ENCODE measurements around the gene CCDC86.
"Not testable (repeated sequence)": the region's sequence is repeated elsewhere in the genome, so short reads cannot be mapped to it uniquely, and the experiment has no call there.

Gene CCDC86, protein sequence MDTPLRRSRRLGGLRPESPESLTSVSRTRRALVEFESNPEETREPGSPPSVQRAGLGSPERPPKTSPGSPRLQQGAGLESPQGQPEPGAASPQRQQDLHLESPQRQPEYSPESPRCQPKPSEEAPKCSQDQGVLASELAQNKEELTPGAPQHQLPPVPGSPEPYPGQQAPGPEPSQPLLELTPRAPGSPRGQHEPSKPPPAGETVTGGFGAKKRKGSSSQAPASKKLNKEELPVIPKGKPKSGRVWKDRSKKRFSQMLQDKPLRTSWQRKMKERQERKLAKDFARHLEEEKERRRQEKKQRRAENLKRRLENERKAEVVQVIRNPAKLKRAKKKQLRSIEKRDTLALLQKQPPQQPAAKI

DNA sequence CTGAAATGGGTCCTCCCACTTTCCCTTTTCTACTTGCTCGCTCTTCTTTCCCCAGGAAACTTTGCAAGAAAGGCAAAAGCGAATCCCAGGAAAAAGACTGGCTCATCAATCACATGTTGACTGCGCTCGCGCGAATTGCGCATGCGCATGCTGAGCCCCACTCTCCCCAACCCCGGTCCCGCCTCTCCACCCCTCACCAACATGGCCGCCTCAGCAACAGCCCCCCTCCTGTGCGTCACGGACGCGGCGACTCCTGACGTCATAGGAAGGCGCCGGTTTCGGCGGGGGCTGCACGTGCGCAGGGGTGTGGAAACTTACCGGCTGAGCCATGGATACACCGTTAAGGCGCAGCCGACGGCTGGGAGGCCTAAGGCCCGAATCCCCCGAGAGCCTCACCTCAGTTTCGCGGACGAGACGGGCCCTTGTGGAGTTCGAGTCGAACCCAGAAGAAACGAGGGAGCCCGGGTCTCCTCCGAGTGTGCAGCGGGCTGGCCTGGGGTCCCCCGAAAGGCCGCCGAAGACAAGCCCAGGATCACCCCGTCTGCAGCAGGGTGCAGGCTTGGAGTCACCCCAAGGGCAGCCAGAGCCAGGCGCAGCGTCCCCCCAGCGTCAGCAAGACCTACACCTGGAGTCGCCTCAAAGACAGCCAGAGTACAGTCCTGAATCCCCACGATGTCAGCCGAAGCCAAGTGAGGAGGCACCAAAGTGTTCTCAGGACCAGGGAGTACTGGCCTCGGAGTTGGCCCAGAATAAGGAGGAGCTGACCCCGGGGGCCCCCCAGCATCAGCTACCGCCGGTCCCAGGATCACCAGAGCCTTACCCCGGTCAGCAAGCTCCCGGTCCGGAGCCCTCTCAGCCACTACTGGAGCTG is at the start of gene CCDC86:
Gene CCDC86 (plus strand): TSS at position 317 of the 871 bp plus-strand sequence. CDS start 12 bp downstream, at position 329.
- peak; percentile 96 to 99 for DNase-seq (ENCODE audit: low read depth in 2 of 2)

DNA sequence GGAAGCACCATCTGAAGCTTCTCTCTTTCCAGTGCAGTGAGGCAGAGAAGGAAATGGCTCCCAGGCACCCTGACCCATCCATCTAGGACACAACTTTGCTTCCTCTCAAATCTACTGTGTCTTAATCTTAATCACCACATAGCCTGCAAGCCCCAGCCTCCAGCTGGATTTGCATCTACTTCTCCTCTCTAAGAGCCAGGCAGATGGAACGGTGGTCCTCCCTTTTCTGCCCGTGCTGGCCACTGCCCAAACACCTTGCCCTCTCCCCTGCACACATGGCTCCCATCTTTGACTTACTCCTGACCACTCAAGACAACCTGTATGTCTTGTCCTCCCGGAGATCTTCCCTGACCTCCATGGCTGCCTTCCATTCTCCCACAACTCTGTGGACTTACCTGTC is 49.4 kb upstream of the CCDC86 start:
- DNase-seq (ENCODE audit: low read depth in 2 of 2): no peak

DNA sequence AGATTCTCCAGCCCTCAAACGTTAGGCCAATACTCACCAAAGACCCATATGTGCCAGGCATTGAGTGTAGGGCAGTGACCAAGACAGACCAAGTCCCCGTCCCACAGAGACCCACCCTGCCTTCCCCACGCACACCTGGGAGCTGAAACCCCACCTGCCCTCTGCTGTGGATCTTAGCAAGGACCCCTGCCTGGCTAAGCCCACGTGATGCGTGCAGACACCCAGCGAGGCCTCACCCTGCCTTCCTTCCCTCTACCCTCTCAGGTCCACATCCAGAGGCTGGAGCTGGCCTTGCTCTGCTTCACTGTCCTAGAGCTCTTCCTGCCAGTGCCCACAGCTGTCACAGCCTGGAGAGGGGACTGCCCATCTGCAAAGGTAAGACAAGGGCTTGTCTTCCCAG is 46.6 kb upstream of the CCDC86 start:
- DNase-seq (ENCODE audit: low read depth in 2 of 2): no peak

DNA sequence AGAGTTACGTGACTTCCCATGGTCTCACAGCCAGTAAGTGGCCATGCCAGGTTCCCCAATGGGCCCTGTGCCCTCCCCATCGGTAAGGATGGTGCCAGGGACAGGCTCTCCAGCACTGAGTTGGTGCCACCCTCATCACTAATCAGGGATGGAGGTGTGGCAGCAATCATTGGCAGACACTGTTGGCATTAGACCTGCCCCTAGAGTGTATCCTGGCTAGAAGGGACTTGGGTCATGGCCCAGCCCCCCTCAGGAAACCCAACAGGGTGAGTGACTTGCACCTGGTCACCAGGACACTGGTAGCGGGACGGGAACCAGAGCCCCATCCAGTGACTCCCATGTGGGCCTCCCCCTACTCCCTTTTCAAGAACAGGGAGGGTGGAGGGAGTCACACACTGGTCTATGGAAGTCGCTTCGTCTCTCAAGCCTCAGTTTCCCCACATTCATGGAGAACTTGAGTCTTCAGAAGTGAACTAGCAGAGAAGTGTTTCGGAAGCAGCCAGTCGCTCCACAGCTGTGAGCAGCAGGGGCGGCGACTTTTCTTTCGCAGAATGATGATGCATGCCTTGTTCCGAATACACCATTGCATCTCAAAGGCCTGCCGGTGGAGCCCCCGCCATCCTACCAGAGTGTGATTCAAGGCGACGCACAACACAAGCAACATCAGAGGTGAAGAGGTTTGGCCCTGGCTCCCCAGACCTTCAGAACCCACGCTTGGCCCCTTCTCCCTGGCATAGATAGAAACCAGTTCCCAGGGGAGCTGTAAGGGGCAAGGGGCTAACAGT is 43.9 kb upstream of the CCDC86 start:
- DNase-seq (ENCODE audit: low read depth in 2 of 2): no peak

DNA sequence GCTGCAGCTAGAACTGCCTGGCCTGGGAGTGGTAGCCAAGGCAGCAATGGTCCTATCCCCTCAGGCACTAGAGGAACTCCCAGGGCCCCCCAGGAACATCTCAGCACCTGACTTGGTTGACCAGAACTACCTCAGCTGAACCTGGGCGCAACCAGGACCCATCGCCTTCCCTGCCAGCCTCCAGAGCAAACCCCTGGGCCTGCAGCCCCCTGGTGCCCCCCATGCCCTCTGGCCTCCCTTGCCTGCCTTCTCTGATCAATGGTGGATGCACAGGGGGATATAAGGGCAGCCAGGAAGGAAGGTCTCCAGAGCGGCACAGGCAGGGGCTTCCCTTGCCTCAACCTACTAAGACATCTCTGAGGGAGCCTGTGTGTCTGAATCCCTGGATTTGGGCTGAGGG is 43.3 kb upstream of the CCDC86 start:
- DNase-seq (ENCODE audit: low read depth in 2 of 2): no peak

DNA sequence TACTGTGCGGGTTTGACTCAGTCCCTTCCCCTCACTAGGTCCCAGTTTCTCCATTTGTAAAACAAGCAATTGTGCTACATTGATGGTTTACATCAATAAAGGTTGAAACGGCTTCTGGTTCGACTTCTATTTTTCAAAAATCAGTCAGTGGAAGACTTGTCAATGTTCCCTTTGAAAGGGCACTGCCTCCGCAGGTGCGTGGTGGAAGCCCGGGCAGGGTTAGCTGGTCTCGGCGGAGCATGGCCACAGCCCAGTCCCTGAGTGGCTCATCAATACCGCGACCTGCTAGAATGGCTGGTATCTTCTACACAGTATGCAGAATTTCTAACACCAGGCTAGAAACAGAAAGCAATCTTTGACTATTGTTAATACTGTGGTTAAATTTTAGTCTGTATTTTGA is 40.7 kb upstream of the CCDC86 start:
- DNase-seq (ENCODE audit: low read depth in 2 of 2): no peak

DNA sequence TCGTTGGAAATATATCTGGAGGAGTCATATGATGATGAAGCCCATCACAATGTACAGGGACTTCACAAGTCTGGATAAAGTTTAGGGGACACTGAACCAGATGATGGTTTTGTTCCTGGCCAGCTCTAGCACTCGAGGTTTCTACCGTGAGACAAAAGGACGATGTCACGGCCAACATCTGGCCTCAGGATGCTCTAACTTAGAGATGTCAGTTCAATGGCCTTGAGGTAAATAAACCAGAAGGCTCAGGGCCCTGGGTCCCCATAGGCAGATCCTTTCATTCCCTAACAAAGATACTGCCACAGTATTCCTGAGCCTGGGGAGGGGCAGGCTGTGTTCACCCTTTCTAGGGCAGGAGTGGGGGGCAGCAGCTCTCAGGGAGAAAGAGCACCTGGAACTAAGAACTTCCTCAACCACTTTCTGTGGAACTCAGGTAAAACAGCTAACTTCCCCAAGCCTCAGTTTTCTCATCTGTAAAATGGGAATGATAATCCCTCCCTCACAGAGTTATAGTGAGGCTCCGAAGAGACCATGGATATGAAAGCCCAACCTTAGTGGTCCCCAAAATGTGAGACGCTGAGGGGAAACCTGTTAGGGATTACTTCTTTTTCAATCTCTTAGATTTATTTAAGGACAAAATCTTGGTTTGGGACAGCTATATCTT is 38.5 kb upstream of the CCDC86 start:
- DNase-seq (ENCODE audit: low read depth in 2 of 2): no peak

DNA sequence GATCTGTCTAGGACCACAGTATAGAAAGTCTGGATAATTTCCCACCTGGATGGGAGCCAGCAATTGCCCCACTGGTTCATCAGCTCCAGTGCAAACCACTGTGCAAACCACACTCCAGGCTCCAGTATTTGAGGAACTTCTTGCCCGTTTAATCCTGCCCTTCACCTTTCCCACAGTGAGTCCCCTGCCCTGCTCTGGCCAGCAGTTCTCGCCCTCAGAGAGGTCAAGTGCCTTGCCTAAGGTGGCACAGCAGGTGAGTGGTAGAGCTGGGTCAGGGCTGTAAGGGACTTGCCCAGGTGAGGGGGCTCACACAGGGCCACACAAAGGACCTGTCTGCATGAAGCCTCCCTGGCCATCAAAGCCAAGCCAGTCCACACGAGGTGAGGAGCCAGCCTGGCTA is 32.7 kb upstream of the CCDC86 start:
- no peak for DNase-seq (ENCODE audit: low read depth in 2 of 2)

DNA sequence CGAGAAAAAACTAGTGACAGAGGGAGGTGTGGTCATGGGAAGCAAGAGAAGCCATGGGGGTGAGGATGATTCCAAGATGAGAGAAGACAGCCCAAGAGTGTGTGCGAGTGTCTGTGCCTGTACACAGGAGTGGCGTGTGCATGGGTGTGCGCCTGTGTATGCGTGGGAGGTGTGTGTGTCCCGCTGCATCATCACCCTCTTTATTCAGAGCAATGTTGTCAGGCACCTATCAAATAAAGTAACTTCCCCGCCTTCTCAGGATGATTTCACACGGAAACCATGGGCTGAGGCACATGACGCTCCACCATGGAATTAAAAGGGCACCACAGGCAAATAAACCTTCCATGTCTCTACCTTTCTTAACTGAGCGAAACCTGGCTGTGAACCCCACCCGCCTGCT is 32.2 kb upstream of the CCDC86 start:
- DNase-seq (ENCODE audit: low read depth in 2 of 2): no peak

DNA sequence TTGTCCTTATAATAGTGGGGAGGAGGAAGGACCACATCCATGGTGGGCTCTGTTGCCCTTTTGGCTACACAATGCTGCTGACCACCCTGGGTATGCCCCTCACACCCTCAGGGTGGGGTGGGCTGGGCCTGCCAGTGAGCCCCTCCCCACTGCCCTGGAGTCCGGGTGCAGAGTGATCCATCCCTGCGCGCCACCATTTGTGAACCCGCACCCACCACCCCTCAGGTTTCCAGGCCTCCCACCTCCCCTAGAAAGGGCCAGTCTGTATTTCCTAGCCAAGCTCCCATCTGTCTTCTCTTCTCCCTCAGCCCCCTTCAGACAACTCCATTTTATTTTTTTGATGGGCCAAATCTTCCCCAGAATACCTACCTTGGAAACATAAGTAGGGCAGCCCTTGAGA is 31.8 kb upstream of the CCDC86 start:
- DNase-seq (ENCODE audit: low read depth in 2 of 2): no peak

DNA sequence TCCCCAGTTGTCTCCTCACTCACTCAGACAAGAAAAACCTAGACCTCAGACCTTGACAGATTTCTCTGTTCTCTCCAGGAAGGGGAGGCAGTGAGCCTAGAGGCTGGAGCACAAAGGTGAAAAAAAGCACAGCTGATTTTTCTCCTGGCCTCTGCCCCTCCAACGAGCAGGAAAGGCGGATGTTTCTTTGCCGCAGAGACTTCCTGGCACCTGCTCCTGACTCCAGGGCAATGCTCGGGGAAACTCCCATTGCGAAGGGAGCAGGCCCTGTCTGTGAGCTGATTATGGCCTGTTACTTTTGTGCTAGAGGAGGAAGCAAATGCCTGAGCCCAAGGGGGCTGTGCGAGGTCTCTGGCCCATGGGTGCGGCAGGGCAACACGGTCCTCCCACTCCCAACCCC is 31.3 kb upstream of the CCDC86 start:
- no peak for DNase-seq (ENCODE audit: low read depth in 2 of 2)

DNA sequence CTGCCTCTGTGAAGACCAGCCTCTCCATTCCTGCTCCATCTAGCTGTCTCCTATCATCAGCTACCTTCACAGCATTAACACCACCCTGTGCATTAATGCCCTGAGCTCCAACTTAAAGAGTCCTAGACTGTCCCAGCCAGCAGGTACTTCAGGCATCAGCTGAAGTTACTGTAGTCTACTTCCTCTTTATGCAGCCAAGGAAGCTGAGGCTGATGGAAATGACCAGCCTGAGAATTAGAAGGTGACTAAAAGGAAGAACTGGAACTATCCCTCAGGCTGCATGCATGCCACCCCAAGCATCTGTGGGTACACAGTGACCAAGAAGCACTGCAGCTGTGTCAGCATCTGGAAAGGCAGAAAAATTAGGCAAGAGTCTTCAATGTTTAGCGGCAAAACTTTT is 28.6 kb upstream of the CCDC86 start:
- no peak for DNase-seq (ENCODE audit: low read depth in 2 of 2)

DNA sequence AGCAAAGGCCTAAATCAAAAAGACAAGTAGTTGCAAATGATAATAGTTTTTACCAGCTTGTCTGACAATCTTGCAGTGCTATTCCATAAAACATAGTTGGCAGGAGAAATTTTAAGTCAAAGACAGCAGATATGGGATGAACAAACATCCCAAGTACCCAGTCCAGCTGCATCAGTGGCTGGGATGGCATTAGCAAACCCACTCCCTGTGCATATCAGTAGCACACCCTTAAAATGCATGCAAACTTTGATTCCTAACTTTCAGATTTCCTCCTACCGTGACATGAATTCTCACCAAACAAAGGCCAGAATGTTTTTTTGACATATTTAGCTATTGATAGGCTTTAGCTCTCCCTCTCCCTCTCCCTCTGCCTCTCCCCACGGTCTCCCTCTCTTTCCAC is 27.8 kb upstream of the CCDC86 start:
- DNase-seq (ENCODE audit: low read depth in 2 of 2): no peak

DNA sequence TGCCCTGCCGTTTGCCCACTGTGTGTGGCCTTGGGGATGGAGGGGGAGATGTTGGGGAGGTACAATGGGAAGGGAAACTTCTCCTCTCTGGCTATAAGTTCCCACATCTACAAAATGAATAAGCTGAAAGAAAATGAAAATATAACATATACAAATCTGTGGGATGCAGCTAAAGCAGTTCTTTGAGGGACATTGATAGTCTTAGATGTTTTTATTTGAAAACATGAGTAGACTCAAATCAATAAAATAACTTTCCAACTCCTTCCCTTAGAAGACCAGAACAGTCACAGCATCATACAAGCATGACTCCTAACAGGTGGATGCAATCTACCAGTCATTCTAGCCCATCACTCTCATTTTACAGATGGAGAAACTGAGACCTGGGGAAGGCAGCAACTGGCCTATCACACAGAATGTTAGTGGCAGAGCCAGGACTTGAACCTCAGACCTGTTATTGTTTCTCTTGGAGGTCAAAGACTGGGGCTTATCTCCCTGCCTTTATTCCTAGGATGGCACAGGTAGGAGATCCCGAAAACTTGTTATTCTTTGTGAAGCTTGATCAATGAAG is 25.2 kb upstream of the CCDC86 start:
- DNase-seq (ENCODE audit: low read depth in 2 of 2): no peak

DNA sequence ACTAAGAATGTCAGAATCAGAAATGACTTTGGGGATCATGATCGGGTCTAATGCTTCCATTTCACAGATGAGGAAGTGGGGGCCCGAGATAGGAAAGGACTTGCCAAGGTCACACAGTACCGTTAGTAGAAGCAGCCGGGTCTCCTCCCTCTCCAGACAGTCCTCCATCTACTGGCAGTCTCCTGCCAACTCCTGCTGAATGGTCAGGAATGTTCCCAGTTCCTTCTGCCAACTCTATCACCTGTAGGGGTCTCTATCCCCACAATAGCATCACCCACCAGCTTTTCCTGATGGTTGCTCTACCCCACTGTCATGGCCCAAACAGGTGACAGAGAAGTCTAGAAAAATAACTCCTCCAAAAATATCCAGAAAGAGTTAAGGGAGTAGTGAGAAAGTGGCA is 23.9 kb upstream of the CCDC86 start:
- DNase-seq (ENCODE audit: low read depth in 2 of 2): no peak

DNA sequence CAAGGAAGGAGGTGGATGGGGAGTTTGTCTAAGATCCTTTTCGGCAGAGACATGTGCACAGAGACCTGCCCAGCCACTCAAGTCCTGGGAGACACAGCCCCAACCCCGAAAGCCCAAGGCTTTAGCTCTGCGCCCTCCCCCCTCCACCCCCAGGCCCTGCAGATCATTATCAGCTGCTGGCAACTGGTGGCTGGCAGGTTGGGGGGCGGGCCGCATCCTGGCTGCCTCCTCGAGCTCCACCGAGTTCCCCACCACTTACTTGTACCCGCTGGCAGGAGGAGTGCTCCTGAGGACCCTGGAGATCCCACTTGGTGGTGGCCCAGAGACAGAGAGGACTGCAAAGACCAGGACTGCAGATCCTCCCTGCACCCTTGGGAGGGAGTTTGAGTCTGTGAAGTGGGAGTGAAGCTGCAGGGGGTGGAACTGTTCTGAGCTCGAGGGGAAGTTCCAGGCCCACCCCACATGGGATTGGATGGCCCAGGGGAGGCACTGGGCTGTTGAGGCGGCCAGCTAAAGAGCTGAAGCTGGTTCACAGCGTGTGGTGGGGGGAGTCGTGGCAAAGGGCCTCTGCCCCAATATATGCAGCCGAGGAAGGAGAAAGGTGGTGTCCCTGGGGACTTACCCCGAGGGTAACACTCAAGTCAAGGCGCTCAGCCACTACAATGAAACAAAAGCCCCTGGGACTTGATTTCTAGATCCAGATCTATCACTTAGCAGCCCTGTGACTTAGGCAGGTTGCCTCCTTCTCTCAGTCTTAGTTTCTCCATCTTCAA is 19.9 kb upstream of the CCDC86 start:
- DNase-seq (ENCODE audit: low read depth in 2 of 2): no peak

DNA sequence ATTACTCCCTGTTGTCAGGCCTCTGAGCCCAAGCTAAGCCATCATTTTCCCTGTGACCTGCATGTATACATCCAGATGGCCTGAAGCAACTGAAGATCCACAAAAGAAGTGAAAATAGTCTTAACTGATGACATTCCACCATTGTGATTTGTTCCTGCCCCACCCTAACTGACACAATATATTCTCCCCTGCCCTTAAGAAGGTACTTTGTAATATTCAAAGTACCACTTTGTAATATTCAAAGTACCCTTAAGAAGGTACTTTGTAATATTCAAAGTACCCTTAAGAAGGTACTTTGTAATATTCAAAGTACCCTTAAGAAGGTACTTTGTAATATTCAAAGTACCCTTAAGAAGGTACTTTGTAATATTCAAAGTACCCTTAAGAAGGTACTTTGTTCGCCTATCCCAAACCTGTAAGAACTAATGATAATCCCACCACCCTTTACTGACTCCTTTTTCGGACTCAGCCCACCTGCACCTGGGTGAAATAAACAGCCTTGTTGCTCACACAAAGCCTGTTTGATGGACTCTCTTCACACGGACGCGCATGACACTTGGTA is 18.1 kb upstream of the CCDC86 start:
- DNase-seq (ENCODE audit: low read depth in 2 of 2): not testable (repeated sequence)

DNA sequence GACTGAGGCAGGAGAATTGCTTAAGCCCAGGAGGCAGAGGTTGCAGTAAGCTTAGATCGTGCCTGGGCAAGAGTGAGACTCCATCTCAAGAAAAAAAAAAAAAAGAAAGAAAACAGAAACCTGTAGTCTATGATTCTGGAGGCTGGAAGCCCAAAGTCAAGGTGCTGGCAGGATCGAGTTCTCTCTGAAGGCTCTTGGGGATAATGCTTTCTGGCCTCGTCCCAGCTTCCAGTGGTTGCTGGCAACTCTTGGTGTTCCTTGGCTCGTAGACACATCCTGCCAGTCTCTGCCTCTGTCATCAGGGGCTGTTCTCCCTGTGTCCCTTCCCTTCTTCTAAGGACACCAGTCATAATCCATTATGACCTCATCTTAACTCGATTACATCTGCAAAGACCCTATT is 16.8 kb upstream of the CCDC86 start:
- no peak for DNase-seq (ENCODE audit: low read depth in 2 of 2)

DNA sequence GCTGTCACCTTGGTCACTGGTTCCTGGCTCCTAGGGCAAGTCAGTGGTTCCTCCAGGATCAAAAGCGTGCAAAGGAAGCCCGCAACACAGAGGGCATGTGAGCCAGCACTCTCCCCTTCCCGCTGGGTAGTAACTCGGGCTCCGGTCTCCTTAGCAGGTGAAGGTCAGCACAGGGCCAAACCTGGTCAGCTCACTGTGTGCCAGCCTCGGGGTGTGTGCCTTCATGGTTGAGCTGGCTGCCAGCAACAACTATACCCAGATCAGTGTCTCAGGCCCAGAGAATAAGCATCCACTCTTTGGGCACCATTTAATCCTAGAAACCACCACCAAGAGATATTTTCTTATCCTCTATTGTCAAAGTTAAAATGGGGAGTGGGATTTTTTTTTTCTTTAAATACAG is 16.1 kb upstream of the CCDC86 start:
- no peak for DNase-seq (ENCODE audit: low read depth in 2 of 2)

DNA sequence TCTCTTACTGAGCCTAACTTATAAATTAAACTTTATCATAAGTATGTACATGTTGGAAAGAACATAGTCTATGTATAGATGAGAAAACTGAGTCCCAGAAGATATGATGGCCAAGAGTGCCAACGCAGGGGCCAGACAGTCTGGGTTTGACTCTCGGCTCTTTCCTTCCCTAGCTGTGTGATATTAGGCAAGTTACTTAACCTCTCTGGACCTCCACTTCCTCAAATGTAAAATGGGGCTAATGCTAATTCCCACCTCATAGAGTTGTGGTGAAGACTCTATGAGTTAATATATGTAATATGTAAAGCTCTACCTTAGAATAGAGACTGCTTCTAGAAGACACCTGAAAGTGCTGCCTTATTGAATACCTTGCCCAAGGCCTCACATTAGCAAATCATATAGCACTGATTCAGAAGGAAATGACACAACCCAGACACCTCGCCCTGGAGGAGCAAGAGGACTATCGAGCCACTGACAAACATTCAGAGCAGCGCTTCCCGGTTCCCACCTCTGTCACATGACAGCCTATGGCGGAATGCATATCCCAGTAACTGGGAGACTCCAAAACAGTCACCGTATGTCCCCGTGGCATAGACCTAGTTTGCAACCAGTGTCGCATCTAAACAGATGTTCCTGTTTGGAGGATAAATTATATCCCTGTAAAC is 11.3 kb upstream of the CCDC86 start:
- DNase-seq (ENCODE audit: low read depth in 2 of 2): no peak

Data from stimulated activated CD4-positive, alpha-beta T cell treated with anti-CD3 and anti-CD28 coated beads, Interleukin-1b, Interleukin-23, amount 100 ng/mL, for 1 hour (primary cell).